Nephron (organoid): ENCODE results near the gene DHRS7B.

Experiments
- H3K27ac Mint-ChIP-seq, 3 experiments: 2 replicates each; pipeline ENCODE4 v1.8.0; 2020; ENCODE audit warnings: mixed read lengths in 3 of 3, mild to moderate bottlenecking in 2 of 3, moderate library complexity in 1 of 3
- H3K27me3 Mint-ChIP-seq: 2 replicates; pipeline ENCODE4 v1.8.0; 2021; ENCODE audit warnings: low read depth, mild to moderate bottlenecking, moderate library complexity, mixed read lengths
- H3K36me3 Mint-ChIP-seq: 2 replicates; pipeline ENCODE4 v1.8.0; 2020; ENCODE audit warnings: low read depth, mixed read lengths
- H3K4me1 Mint-ChIP-seq: 2 replicates; pipeline ENCODE4 v1.8.0; 2020; ENCODE audit warnings: mixed read lengths
- H3K4me3 Mint-ChIP-seq, 3 experiments: 2 replicates each; pipeline ENCODE4 v1.8.0; 2020; ENCODE audit warnings: mild to moderate bottlenecking in 3 of 3, mixed read lengths in 3 of 3, moderate library complexity in 2 of 3
- H3K9me3 Mint-ChIP-seq: 2 replicates; pipeline ENCODE4 v1.8.0; 2020; ENCODE audit warnings: mixed read lengths
- CTCF ChIP-seq, 3 experiments: fragments of 200-600 bp; sonication (generic); IDR thresholded peaks; one replicate each; pipeline ENCODE4 v1.5.0; 2021; ENCODE audit warnings: antibody characterized with exemption in 3 of 3; ENCODE audit not compliant: unreplicated experiment in 3 of 3

DHRS7B gene

GRCh38 chr17:21085707-21086106, 41.1 kb upstream of the DHRS7B start:
- no peaks in the 10 kb centered on the region for H3K36me3 Mint-ChIP-seq
- peaks cover 2% of the 10 kb centered on the region for H3K4me1 Mint-ChIP-seq
- H3K9me3 Mint-ChIP-seq, result no peaks in the 10 kb centered on the region
- no peak overlapping the region for H3K4me3 Mint-ChIP-seq
- no peak for TF ChIP-seq CTCF (IDR thresholded peaks at IDR 0.05; ENCODE audit: unreplicated experiment in 3 of 3)
- peaks cover 4% of the 10 kb centered on the region for H3K27me3 Mint-ChIP-seq
- no peak overlapping the region for H3K27ac Mint-ChIP-seq

GRCh38 chr17:21089145-21089544, 37.6 kb upstream of the DHRS7B start:
- Mint-ChIP-seq H3K27ac (no peak overlapping the region), H3K4me1 (peaks cover 8% of the 10 kb centered on the region), H3K27me3 (no peaks in the 10 kb centered on the region), H3K4me3 (no peak overlapping the region), H3K36me3 (no peaks in the 10 kb centered on the region), H3K9me3 (no peaks in the 10 kb centered on the region)
- TF ChIP-seq CTCF (IDR thresholded peaks at IDR 0.05; ENCODE audit: unreplicated experiment in 3 of 3), result no peak

DNA sequence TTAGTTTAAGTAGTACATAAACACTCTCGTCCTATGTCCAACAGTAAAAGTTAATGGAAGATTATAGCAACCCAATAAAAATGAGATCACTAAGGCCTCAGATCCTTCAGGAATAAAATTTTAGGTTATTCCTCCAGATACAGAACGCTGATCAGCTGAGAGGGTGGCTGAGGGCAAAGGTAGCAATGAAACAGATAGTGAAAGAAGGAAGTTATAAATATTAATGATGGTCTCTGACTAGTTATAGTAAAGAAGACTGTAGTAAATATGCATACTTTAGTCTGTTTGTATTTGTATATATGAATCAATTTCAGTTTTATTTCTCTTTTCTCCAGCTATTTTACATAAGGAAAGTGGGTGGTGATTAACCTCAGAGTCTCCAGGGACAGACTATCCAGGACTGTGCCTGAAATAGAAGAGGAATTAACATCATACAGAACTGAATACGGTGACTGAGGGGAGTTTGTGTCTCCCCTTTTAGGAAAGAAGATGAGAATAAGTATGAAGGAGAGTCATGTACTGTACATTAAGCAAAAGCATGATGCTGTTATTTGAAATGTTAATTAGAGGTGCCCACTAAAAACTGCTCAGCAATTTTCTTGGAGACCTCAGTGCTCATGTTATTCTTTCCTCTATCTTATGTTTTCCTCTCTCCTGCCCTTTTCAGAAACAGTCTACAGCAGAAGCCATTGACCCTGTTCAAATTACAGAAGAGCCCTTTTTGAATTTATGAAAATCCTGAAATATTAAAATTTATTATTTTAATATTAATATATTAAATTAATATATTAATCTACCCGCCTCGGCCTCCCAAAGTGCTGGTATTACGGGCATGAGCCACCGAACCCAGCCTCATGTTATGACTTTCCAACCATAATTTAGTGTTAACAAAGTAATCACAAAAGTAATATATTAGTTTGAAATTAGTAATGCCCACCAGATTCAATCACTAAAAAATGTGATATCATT, 36.5 kb upstream of the DHRS7B start:
- Mint-ChIP-seq H3K4me1 (peaks cover 8% of the 10 kb centered on the region), H3K27ac (no peak overlapping the region), H3K9me3 (no peaks in the 10 kb centered on the region), H3K4me3 (no peak overlapping the region), H3K27me3 (no peaks in the 10 kb centered on the region), H3K36me3 (no peaks in the 10 kb centered on the region)
- TF ChIP-seq CTCF (IDR thresholded peaks at IDR 0.05; ENCODE audit: unreplicated experiment in 3 of 3), result no peak

DNA sequence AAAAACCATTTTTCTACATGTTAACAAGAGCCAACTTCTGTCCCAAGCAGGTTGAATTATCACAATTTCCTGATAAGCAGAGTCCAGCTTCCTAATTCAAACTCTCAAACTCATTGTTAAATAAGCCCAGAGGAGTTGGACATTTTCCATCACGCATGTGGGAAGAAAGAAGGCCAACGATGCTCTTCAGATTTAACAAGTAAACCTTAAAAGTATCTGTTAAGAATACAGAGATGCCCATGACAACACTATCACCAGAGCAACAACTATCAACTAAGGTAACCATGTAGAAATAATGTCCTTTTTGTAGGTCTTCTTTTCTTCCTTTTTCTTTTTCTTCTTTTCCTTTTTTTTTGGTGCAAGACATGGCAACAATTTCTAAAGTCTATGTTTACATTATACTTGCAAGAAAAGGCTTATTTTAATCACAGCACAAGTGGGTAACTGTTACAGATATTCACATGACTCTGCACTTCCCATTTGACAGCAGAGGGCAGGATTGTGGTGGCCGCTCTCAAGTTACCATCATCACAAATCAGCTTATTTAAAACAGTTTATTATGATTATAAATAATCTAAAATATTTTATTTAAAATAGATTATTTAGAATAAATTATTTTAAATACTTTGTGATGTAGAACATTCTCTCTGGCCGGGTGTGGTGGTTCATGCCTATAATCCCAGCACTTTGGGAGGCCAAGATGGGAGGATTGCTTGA, 35.7 kb upstream of the DHRS7B start:
- Mint-ChIP-seq H3K36me3 (no peaks in the 10 kb centered on the region), H3K9me3 (no peaks in the 10 kb centered on the region), H3K4me3 (no peak overlapping the region), H3K4me1 (peaks cover 8% of the 10 kb centered on the region), H3K27ac (no peak overlapping the region), H3K27me3 (no peaks in the 10 kb centered on the region)
- no peak for TF ChIP-seq CTCF (IDR thresholded peaks at IDR 0.05; ENCODE audit: unreplicated experiment in 3 of 3)

- no peak overlapping the region for H3K4me3 Mint-ChIP-seq
These were observed 32.5 kb upstream of the DHRS7B start for GRCh38 chr17:21094298-21094704.

More at GRCh38 chr17:21094298-21094704, 32.5 kb upstream of the DHRS7B start:
- Mint-ChIP-seq H3K4me1 (peaks cover 15% of the 10 kb centered on the region), H3K27ac (no peak overlapping the region), H3K27me3 (peaks cover 5% of the 10 kb centered on the region), H3K9me3 (no peaks in the 10 kb centered on the region), H3K36me3 (no peaks in the 10 kb centered on the region)
- TF ChIP-seq CTCF (IDR thresholded peaks at IDR 0.05; ENCODE audit: unreplicated experiment in 3 of 3), result no peak
